Thoracic aorta (tissue), 2 donors: ENCODE data around the gene ADCY3. TPM values are rescaled to one million over a fixed set of nuclear protein-coding genes. Genes with fewer than 3 reads are reported as not detected.

Source experiments
- ATAC-seq: fragments of 150-250 bp; one replicate; pipeline ENCODE4 v1.8.0; 2017; ENCODE audit warnings: low read depth; ENCODE audit not compliant: insufficient number of reproducible peaks, low FRiP score
- DNase-seq: peaks from one replicate; pipeline ENCODE4 v3.0.0-alpha.2; 2020; ENCODE audit warnings: low spot score
- H3K27ac ChIP-seq, 2 donors: fragments of 200-600 bp; sonication (generic); 1 replicate in 1 of 2; 2 replicates in 1 of 2; pipeline ENCODE4 v1.5.1; 2016; ENCODE audit warnings: mild to moderate bottlenecking in 2 of 2, moderate library complexity in 2 of 2
- H3K27me3 ChIP-seq: fragments of 200-600 bp; sonication (generic); replicated peaks from 2 replicates; pipeline ENCODE4 v1.6.0; 2016; ENCODE audit warnings: mild to moderate bottlenecking; ENCODE audit not compliant: insufficient read depth
- H3K36me3 ChIP-seq: fragments of 200-600 bp; sonication (generic); one replicate; pipeline ENCODE4 v1.5.1; 2016
- H3K4me1 ChIP-seq, 2 donors: fragments of 200-600 bp; sonication (generic); 1 replicate in 1 of 2; 2 replicates in 1 of 2; pipeline versions ENCODE4 v1.5.1 to v1.6.0; 2016; ENCODE audit warnings: low read depth in 2 of 2, mild to moderate bottlenecking in 1 of 2; ENCODE audit not compliant: control insufficient read depth in 1 of 2
- H3K4me3 ChIP-seq: fragments of 200-600 bp; sonication (generic); 2 replicates; pipeline ENCODE4 v1.5.1; 2016; ENCODE audit warnings: mild to moderate bottlenecking
- H3K9me3 ChIP-seq: fragments of 200-600 bp; sonication (generic); 2 replicates; pipeline ENCODE4 v1.5.1; 2016
- CTCF ChIP-seq: fragments of 200-600 bp; sonication (generic); IDR thresholded peaks from one replicate; pipeline ENCODE4 v1.5.1; 2019; ENCODE audit warnings: antibody characterized with exemption
- total RNA-seq, 2 donors: library from RNA; depleted of rRNA; stranded (reverse); fragments of >200 nt; gene quantifications; one replicate each; pipeline versions ENCODE4 v1.1.0 to v1.2.3, GENCODE V29; 2016

The ADCY3 gene
- total RNA-seq, 2 donors from 2014 or later = 51.9 to 78.9 TPM

GRCh38 chr2:24915175-24915574 is 4.9 kb downstream of the ADCY3 start:
- TF ChIP-seq CTCF = no peak
- Histone ChIP-seq H3K4me3 (no peak overlapping the region), H3K4me1 (peaks cover 7 to 52% of the 10 kb centered on the region in 2 donors), H3K36me3 (no peaks in the 10 kb centered on the region), H3K9me3 (no peaks in the 10 kb centered on the region), H3K27ac (no peak overlapping the region), H3K27me3 (no peaks in the 10 kb centered on the region)
- no peak for ATAC-seq
- no peak for DNase-seq

GRCh38 chr2:24914713-24915112 is 5.3 kb downstream of the ADCY3 start:
- no peak for ATAC-seq

GRCh38 chr2:24913911-24914310 is 6.1 kb downstream of the ADCY3 start:
- Histone ChIP-seq H3K4me1 (peaks cover 7 to 45% of the 10 kb centered on the region in 2 donors), H3K9me3 (no peaks in the 10 kb centered on the region), H3K27ac (no peak overlapping the region), H3K4me3 (no peak overlapping the region), H3K27me3 (no peaks in the 10 kb centered on the region), H3K36me3 (no peaks in the 10 kb centered on the region)
- ATAC-seq (no peak), DNase-seq (no peak)
- TF ChIP-seq CTCF = no peak

More at GRCh38 chr2:24914713-24915112, 5.3 kb downstream of the ADCY3 start:
- Histone ChIP-seq H3K36me3 (no peaks in the 10 kb centered on the region), H3K4me1 (peaks cover 7 to 52% of the 10 kb centered on the region in 2 donors), H3K9me3 (no peaks in the 10 kb centered on the region), H3K4me3 (no peak overlapping the region), H3K27ac (no peak overlapping the region), H3K27me3 (no peaks in the 10 kb centered on the region)
- no peak for DNase-seq
- TF ChIP-seq CTCF = no peak

- peaks cover 7 to 36% of the 10 kb centered on the region in 2 donors for H3K4me1 ChIP-seq
- no peaks in the 10 kb centered on the region for H3K36me3 ChIP-seq
- DNase-seq (no peak), ATAC-seq (no peak)
- H3K27ac ChIP-seq = no peak overlapping the region
- H3K4me3 ChIP-seq = no peak overlapping the region
- no peaks in the 10 kb centered on the region for H3K27me3 ChIP-seq
- no peak for TF ChIP-seq CTCF
- H3K9me3 ChIP-seq = no peaks in the 10 kb centered on the region
These were observed 7.1 kb downstream of the ADCY3 start for GRCh38 chr2:24912986-24913385.

- Histone ChIP-seq H3K27me3 (no peaks in the 10 kb centered on the region), H3K27ac (no peak overlapping the region), H3K4me3 (no peak overlapping the region), H3K36me3 (no peaks in the 10 kb centered on the region), H3K4me1 (peaks cover 6 to 32% of the 10 kb centered on the region in 2 donors), H3K9me3 (no peaks in the 10 kb centered on the region)
- no peak for TF ChIP-seq CTCF
- DNase-seq = no peak
- no peak for ATAC-seq
These were observed 7.5 kb downstream of the ADCY3 start for GRCh38 chr2:24912523-24912922.
